ENCODE data around the gene SPHK1.

The SPHK1 gene

DNA sequence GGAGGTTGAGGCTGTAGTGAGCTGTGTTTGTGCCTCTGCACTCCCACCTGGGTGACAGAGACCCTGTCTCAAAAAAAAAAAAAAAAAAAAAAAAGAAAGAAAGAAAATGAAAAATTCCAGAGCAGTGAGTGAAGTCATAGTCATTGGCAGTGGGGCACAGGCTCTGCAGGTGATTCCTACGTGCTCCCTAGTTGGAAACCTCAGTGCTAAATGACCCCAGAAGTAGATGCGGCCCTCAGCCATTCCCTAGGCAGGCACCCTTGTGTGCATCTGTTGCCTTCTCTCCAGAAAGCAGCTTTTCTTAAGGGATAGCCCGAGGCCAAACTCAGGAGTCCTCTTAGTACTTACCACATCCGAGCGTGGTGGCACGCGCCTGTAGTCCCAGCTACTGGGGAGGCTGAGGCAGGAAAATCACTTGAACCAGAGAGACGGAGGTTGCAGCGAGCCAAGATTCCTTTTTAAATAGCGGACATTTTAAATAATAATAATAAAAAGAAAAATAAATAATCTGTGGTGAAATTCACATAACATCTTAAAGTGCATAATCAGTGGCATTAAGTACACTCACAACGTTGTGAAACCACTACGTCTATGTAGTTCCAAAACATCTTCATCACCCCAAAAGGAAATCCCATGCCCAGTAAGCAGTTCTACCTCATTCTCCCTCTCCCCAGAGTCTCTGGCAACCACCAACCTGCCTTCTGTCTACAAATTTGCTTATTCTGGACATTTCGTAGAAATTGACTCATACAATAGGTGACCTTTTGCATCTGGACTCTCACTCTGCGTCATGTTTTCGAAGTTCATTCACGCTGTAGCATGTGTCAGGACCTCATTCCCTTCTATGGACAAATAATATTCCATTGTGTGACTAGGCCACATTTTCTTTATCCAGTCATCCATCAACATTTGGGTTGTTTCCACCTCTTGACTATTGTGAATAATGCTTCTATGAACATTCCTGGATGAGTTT, 12.5 kb upstream of the SPHK1 start:
- Mint-ChIP-seq H3K36me3 (ENCODE audit: low read depth) (no peaks in the 10 kb centered on the region), H3K27me3 (no peaks in the 10 kb centered on the region), H3K4me3 (no peak overlapping the region), H3K27ac (no peak overlapping the region), H3K9me3 (no peaks in the 10 kb centered on the region), H3K4me1 (ENCODE audit: low read depth) (peaks cover 5% of the 10 kb centered on the region)
- no peak for DNase-seq

DNA sequence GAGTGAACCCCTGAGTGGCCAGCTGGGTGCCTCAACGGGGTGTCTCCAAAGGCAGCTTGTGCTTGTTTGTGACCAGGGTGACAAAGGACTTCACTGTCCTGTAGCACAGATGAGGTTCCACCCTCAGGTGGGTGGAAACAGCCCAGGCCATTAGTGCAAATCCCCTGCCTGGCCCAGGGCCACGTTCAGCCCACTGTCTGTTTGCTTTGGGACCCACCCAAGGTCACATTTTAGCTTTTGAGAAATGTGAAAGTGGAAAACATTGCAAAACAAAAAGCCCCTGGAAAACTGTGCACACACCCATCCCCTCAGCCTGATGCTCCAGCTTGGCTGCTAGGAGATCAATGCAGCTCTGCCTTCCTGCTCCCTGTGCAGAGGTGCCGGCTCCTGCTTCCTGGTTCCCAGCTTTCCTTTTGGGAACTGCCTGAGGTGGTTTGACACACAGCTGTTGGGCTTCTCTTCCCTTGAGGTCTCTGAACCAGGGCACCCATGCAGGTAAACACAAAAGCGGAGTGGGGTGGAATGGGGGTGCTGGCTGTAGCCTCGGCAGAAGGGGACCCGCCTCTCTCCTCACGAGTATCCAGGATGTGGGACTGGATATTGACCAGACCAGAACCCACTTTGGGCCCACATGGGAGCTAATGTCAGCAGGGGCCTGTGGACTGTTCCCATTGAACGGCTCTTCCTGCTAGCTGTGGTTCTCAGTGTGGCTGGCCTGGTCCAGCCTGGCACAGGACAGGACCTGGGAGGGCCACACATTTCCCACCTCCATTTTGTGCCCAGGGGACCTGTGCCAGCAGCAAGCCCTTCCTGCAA, 7.9 kb upstream of the SPHK1 start:
- DNase-seq, result no peak
- Mint-ChIP-seq H3K4me3 (no peak overlapping the region), H3K27me3 (no peaks in the 10 kb centered on the region), H3K27ac (no peak overlapping the region), H3K36me3 (ENCODE audit: low read depth) (no peaks in the 10 kb centered on the region), H3K9me3 (no peaks in the 10 kb centered on the region), H3K4me1 (ENCODE audit: low read depth) (peaks cover 5% of the 10 kb centered on the region)

- Mint-ChIP-seq H3K4me3 (no peak overlapping the region), H3K4me1 (ENCODE audit: low read depth) (peaks cover 6% of the 10 kb centered on the region), H3K9me3 (no peaks in the 10 kb centered on the region), H3K36me3 (ENCODE audit: low read depth) (no peaks in the 10 kb centered on the region), H3K27ac (no peak overlapping the region), H3K27me3 (no peaks in the 10 kb centered on the region)
- no peak for DNase-seq
Measured at GRCh38 chr17:76378548-76379274, 5.7 kb upstream of the SPHK1 start.

- H3K27ac Mint-ChIP-seq, result no peak overlapping the region
- no peaks in the 10 kb centered on the region for H3K27me3 Mint-ChIP-seq
- H3K36me3 Mint-ChIP-seq (ENCODE audit: low read depth), result no peaks in the 10 kb centered on the region
- no peak for DNase-seq
- no peaks in the 10 kb centered on the region for H3K9me3 Mint-ChIP-seq
- H3K4me1 Mint-ChIP-seq (ENCODE audit: low read depth), result peaks cover 7% of the 10 kb centered on the region
- no peak overlapping the region for H3K4me3 Mint-ChIP-seq
Measured at GRCh38 chr17:76379275-76379641, 5.2 kb upstream of the SPHK1 start.

DNA sequence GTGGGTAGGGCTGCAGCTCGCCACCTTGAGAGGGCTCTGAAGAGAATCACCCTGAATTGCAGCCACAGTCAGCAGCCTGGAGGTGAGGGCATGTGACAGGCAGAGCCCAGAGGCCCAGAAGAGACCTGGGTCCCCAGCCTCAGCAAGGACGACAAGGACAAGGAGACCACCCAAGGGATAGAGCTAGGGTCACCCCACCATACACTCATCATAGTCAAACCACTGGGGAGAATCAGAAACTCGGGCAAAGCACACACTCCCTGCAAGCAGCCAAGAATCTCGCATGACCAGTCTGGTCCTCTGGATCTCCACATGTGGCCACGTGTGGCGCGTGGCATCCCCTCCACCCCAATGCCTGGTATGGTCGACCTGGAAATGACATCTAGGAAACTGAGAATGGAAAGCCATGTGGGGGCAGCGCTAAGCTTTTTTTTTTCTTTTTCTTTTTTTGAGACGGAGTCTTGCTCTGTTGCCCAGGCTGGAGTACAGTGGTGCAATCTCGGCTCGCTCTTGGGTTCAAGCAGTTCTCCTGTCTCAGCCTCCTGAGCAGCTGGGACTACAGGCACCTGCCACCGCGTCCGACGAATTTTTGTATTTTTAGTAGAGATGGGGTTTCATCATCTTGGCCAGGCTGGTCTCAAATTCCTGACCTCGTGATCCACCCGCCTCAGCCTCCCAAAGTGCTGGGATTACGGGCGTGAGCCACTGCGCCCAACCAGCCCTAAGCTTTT, 4.6 kb upstream of the SPHK1 start:
- Mint-ChIP-seq H3K4me3 (no peak overlapping the region), H3K27me3 (no peaks in the 10 kb centered on the region), H3K27ac (no peak overlapping the region), H3K4me1 (ENCODE audit: low read depth) (peaks cover 7% of the 10 kb centered on the region), H3K9me3 (no peaks in the 10 kb centered on the region), H3K36me3 (ENCODE audit: low read depth) (no peaks in the 10 kb centered on the region)
- DNase-seq, result no peak

DNA sequence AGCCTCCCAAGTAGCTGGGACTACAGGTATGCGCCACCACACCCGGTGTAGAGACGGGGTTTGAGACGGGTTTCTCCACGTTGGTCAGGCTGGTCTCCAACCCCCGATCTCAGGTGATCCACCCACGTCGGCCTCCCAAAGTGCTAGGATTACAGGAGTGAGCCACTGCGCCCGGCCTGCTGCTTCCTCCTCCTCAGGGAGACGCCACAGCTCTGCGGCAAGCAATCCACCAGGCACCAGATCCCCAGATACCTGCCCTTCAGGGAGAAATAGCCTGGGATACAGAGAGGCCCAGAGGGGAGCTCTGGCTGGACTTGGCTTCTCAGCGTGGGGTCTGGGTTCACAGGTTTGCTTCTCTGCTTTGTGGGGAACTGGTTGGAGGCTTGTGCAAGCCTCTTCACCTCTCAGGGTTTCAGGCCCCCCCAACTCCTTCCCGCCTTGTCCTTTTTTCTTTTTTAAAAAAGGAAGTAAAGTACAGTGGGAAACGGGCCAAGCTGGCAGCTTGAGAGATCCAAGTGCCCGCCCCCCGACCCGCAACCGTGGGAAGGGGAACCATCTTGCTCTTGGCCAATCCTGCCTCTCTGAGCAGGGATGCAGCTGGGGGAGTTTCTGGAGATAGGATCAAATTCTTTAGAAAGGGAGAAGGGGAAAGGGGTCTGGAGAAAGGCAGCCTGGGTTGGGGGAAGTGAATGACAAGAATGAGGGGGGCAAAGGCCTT, 2.6 kb upstream of the SPHK1 start:
- Mint-ChIP-seq H3K4me1 (ENCODE audit: low read depth) (peaks cover 20% of the 10 kb centered on the region), H3K27me3 (no peaks in the 10 kb centered on the region), H3K9me3 (no peaks in the 10 kb centered on the region), H3K27ac (no peak overlapping the region), H3K4me3 (peak overlapping the region; percentile 25), H3K36me3 (ENCODE audit: low read depth) (peaks cover 7% of the 10 kb centered on the region)
- DNase-seq, result no peak

- no peaks in the 10 kb centered on the region for H3K9me3 Mint-ChIP-seq
- peaks cover 20% of the 10 kb centered on the region for H3K4me1 Mint-ChIP-seq (ENCODE audit: low read depth)
- peak overlapping the region; percentile 79 for H3K4me3 Mint-ChIP-seq
- H3K27ac Mint-ChIP-seq, result peak overlapping the region; percentile 82
- H3K36me3 Mint-ChIP-seq (ENCODE audit: low read depth), result peaks cover 9% of the 10 kb centered on the region
- no peaks in the 10 kb centered on the region for H3K27me3 Mint-ChIP-seq
- DNase-seq, result peak; percentile 48
Measured at GRCh38 chr17:76382351-76382802, 2.0 kb upstream of the SPHK1 start.

GRCh38 chr17:76382803-76383545, 1.4 kb upstream of the SPHK1 start:
- Mint-ChIP-seq H3K27me3 (no peaks in the 10 kb centered on the region), H3K36me3 (ENCODE audit: low read depth) (peaks cover 13% of the 10 kb centered on the region), H3K4me1 (ENCODE audit: low read depth) (peaks cover 20% of the 10 kb centered on the region), H3K9me3 (no peaks in the 10 kb centered on the region), H3K4me3 (peak overlapping the region; percentile 79), H3K27ac (peak overlapping the region; percentile 88)
- no peak for DNase-seq

DNA sequence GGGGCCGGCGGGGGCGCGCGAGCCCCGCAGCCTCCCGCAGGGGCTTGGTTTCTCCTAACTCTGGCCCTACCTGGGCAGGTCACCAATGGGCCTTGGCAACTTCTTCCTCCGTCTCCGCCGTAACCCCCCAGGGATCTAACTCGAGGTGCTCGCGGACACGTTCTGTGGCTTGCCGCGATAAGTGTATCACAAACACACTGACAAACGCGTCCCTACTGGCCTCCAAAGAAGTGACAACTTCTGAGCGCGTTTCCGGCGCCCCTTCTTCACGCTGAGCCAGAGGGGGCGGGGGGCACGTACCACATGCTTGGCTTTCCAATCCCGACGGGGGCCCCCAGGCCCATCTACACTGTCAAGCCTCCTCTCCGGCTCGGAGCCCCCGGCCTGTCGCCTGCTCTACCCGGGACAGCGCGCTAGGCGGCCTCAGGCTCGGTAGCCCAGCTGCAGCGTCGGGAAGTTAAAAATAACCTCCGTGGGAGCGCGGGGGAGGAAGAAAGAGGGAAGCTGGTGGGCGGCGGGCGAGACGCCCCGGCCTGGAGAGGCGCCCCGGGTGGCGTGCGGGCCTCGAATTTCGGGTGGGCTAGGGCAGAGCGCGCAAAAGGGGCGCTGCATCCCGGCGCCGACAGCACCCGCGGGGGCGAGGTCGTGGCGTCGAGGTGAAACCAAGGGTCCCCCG, 725 bp upstream of the SPHK1 start:
- peak; percentile 83 for DNase-seq
- peak overlapping the region; percentile 78 for H3K4me3 Mint-ChIP-seq
- no peaks in the 10 kb centered on the region for H3K9me3 Mint-ChIP-seq
- peaks cover 20% of the 10 kb centered on the region for H3K4me1 Mint-ChIP-seq (ENCODE audit: low read depth)
- H3K27me3 Mint-ChIP-seq, result no peaks in the 10 kb centered on the region
- H3K36me3 Mint-ChIP-seq (ENCODE audit: low read depth), result peaks cover 13% of the 10 kb centered on the region
- peak overlapping the region; percentile 88 for H3K27ac Mint-ChIP-seq

GRCh38 chr17:76384987-76385891, 830 bp downstream of the SPHK1 start:
- no peaks in the 10 kb centered on the region for H3K9me3 Mint-ChIP-seq
- H3K4me3 Mint-ChIP-seq, result peak overlapping the region; percentile 69
- H3K27me3 Mint-ChIP-seq, result no peaks in the 10 kb centered on the region

GRCh38 chr17:76385892-76386786, 1.7 kb downstream of the SPHK1 start:
- Mint-ChIP-seq H3K4me3 (peak overlapping the region; percentile 69), H3K27me3 (no peaks in the 10 kb centered on the region), H3K36me3 (ENCODE audit: low read depth) (peaks cover 35% of the 10 kb centered on the region), H3K4me1 (ENCODE audit: low read depth) (peaks cover 20% of the 10 kb centered on the region), H3K27ac (no peak overlapping the region), H3K9me3 (no peaks in the 10 kb centered on the region)
- DNase-seq, result peak; percentile 88

More at GRCh38 chr17:76384987-76385891, 830 bp downstream of the SPHK1 start:
- DNase-seq, result peak; percentile 69
- peaks cover 26% of the 10 kb centered on the region for H3K36me3 Mint-ChIP-seq (ENCODE audit: low read depth)
- peaks cover 20% of the 10 kb centered on the region for H3K4me1 Mint-ChIP-seq (ENCODE audit: low read depth)
- H3K27ac Mint-ChIP-seq, result no peak overlapping the region

All from activated T-cell treated with anti-CD3 and anti-CD28 coated beads, Interleukin-2, amount 50 U/mL, for 24 hours (primary cell).